ENCODE results near the gene SYT1. TPM values are rescaled to one million over a fixed set of nuclear protein-coding genes. Genes with fewer than 3 reads are reported as not detected.
A peak's percentile ranks its signal among the peaks of the same experiment; 100 is the strongest.

The SYT1 gene
- total RNA-seq, 1 donor, result not detected

GRCh38 chr12:79260923-79261322 lies 396.3 kb downstream of the SYT1 start:
- Histone ChIP-seq H3K36me3 (ENCODE audit: insufficient read depth, low read length) (no peaks in the 10 kb centered on the region), H3K27ac (ENCODE audit: low read depth, low read length) (no peak overlapping the region), H3K9me3 (ENCODE audit: low read depth, low read length) (no peaks in the 10 kb centered on the region), H4K20me1 (ENCODE audit: insufficient read depth, low read length) (no peaks in the 10 kb centered on the region), H3K4me3 (ENCODE audit: insufficient read depth, low read length) (no peak overlapping the region), H3K79me2 (ENCODE audit: insufficient read depth, low read length) (no peaks in the 10 kb centered on the region), H3K4me1 (ENCODE audit: insufficient read depth, low read length) (no peaks in the 10 kb centered on the region), H3K27me3 (ENCODE audit: insufficient read depth, low read length) (no peaks in the 10 kb centered on the region), H3K4me2 (ENCODE audit: insufficient read depth, low read length) (no peak overlapping the region), H2AFZ (ENCODE audit: low read length) (no peak overlapping the region)
- no peak for DNase-seq (ENCODE audit: insufficient read length, low spot score, missing footprints)
- TF ChIP-seq CTCF (IDR thresholded peaks at IDR 0.05; ENCODE audit: extremely low read depth, low read depth, low read length), result no peak

- H3K27ac ChIP-seq (ENCODE audit: low read depth, low read length), result no peak overlapping the region
- H3K4me1 ChIP-seq (ENCODE audit: insufficient read depth, low read length), result no peaks in the 10 kb centered on the region
- DNase-seq (ENCODE audit: insufficient read length, low spot score, missing footprints), result no peak
- H3K9me3 ChIP-seq (ENCODE audit: low read depth, low read length), result no peaks in the 10 kb centered on the region
- TF ChIP-seq CTCF (IDR thresholded peaks at IDR 0.05; ENCODE audit: extremely low read depth, low read depth, low read length), result no peak
- no peaks in the 10 kb centered on the region for H3K27me3 ChIP-seq (ENCODE audit: insufficient read depth, low read length)
- no peaks in the 10 kb centered on the region for H3K36me3 ChIP-seq (ENCODE audit: insufficient read depth, low read length)
- H2AFZ ChIP-seq (ENCODE audit: low read length), result no peak overlapping the region
- no peaks in the 10 kb centered on the region for H4K20me1 ChIP-seq (ENCODE audit: insufficient read depth, low read length)
- H3K4me2 ChIP-seq (ENCODE audit: insufficient read depth, low read length), result no peak overlapping the region
- no peak overlapping the region for H3K4me3 ChIP-seq (ENCODE audit: insufficient read depth, low read length)
- no peaks in the 10 kb centered on the region for H3K79me2 ChIP-seq (ENCODE audit: insufficient read depth, low read length)
Observed at GRCh38 chr12:79262938-79263337, 398.4 kb downstream of the SYT1 start.

GRCh38 chr12:79266343-79267144 lies 402.0 kb downstream of the SYT1 start:
- no peaks in the 10 kb centered on the region for H3K27me3 ChIP-seq (ENCODE audit: insufficient read depth, low read length)
- DNase-seq (ENCODE audit: insufficient read length, low spot score, missing footprints), result no peak
- H2AFZ ChIP-seq (ENCODE audit: low read length), result no peak overlapping the region
- H3K4me3 ChIP-seq (ENCODE audit: insufficient read depth, low read length), result no peak overlapping the region
- H3K4me2 ChIP-seq (ENCODE audit: insufficient read depth, low read length), result no peak overlapping the region
- no peaks in the 10 kb centered on the region for H4K20me1 ChIP-seq (ENCODE audit: insufficient read depth, low read length)
- no peaks in the 10 kb centered on the region for H3K9me3 ChIP-seq (ENCODE audit: low read depth, low read length)
- no peak overlapping the region for H3K27ac ChIP-seq (ENCODE audit: low read depth, low read length)
- no peaks in the 10 kb centered on the region for H3K79me2 ChIP-seq (ENCODE audit: insufficient read depth, low read length)
- no peaks in the 10 kb centered on the region for H3K36me3 ChIP-seq (ENCODE audit: insufficient read depth, low read length)
- H3K4me1 ChIP-seq (ENCODE audit: insufficient read depth, low read length), result no peaks in the 10 kb centered on the region
- TF ChIP-seq CTCF (IDR thresholded peaks at IDR 0.05; ENCODE audit: extremely low read depth, low read depth, low read length), result no peak

GRCh38 chr12:79267580-79267979 lies 403.0 kb downstream of the SYT1 start:
- Histone ChIP-seq H3K27me3 (ENCODE audit: insufficient read depth, low read length) (no peaks in the 10 kb centered on the region), H2AFZ (ENCODE audit: low read length) (no peak overlapping the region), H3K9me3 (ENCODE audit: low read depth, low read length) (no peaks in the 10 kb centered on the region), H3K4me1 (ENCODE audit: insufficient read depth, low read length) (no peaks in the 10 kb centered on the region), H3K36me3 (ENCODE audit: insufficient read depth, low read length) (no peaks in the 10 kb centered on the region), H3K4me3 (ENCODE audit: insufficient read depth, low read length) (no peak overlapping the region), H4K20me1 (ENCODE audit: insufficient read depth, low read length) (no peaks in the 10 kb centered on the region), H3K4me2 (ENCODE audit: insufficient read depth, low read length) (no peak overlapping the region), H3K27ac (ENCODE audit: low read depth, low read length) (no peak overlapping the region), H3K79me2 (ENCODE audit: insufficient read depth, low read length) (no peaks in the 10 kb centered on the region)
- TF ChIP-seq CTCF (IDR thresholded peaks at IDR 0.05; ENCODE audit: extremely low read depth, low read depth, low read length), result no peak
- peak; percentile 3 for DNase-seq (ENCODE audit: insufficient read length, low spot score, missing footprints)

All from osteoblast (primary cell).